PFSK-1 (cell line): ENCODE results near the gene CYTH1.

Experiments
- POLR2AphosphoS5 ChIP-seq: IDR thresholded peaks from 2 replicates; pipeline ENCODE4 v1.6.1; 2012; ENCODE audit warnings: low read depth, mild to moderate bottlenecking, control low read depth, low read length, moderate library complexity
- TAF1 ChIP-seq: IDR thresholded peaks from 2 replicates; pipeline ENCODE4 v1.6.1; 2012; ENCODE audit warnings: low read length, control low read depth, borderline replicate concordance; ENCODE audit not compliant: insufficient read depth
- TF ChIP-seq, protein P1 (sequence below), 2 experiments: IDR thresholded peaks; 2 replicates each; pipeline versions ENCODE4 v1.6.1 to v1.8.0; 2011 to 2012; ENCODE audit warnings: low read depth in 2 of 2, low read length in 2 of 2, control low read depth in 1 of 2, inconsistent platforms in 1 of 2, mild to moderate bottlenecking in 1 of 2, moderate library complexity in 1 of 2; ENCODE audit not compliant: insufficient read depth in 1 of 2

DNA sequence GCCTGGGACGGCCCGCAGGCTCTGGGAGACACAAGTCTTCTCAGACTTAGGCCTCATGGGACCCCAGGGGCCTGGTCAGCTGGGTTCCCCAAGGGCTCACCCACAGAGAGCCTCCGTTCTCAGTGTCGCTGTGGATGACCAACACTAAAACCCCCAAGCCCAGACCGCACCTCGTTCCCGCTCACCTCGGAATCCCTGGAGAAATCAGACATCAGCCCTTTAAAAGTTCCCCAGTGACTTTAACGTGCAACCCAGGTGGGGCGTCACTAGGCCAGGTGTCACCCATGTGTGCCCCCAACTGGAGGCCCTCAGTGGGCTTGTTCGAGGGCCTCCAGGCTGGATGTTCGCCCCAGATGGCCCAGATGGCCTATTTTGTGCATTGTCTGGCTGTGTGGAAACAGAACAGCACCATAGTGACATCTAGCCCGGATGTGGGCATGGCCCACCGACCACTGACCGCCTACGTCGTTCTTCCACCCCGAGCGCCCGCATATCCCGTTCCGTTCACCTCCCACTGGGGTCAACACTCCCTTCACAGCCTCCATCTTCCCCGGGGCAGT lies 152.6 kb downstream of the CYTH1 start:
- TF ChIP-seq, protein P1, sequence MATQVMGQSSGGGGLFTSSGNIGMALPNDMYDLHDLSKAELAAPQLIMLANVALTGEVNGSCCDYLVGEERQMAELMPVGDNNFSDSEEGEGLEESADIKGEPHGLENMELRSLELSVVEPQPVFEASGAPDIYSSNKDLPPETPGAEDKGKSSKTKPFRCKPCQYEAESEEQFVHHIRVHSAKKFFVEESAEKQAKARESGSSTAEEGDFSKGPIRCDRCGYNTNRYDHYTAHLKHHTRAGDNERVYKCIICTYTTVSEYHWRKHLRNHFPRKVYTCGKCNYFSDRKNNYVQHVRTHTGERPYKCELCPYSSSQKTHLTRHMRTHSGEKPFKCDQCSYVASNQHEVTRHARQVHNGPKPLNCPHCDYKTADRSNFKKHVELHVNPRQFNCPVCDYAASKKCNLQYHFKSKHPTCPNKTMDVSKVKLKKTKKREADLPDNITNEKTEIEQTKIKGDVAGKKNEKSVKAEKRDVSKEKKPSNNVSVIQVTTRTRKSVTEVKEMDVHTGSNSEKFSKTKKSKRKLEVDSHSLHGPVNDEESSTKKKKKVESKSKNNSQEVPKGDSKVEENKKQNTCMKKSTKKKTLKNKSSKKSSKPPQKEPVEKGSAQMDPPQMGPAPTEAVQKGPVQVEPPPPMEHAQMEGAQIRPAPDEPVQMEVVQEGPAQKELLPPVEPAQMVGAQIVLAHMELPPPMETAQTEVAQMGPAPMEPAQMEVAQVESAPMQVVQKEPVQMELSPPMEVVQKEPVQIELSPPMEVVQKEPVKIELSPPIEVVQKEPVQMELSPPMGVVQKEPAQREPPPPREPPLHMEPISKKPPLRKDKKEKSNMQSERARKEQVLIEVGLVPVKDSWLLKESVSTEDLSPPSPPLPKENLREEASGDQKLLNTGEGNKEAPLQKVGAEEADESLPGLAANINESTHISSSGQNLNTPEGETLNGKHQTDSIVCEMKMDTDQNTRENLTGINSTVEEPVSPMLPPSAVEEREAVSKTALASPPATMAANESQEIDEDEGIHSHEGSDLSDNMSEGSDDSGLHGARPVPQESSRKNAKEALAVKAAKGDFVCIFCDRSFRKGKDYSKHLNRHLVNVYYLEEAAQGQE (IDR thresholded peaks at IDR 0.05; ENCODE audit: insufficient read depth in 1 of 2, low read depth in 2 of 2, low read length in 2 of 2), result no peak
- no peak for TF ChIP-seq POLR2AphosphoS5
- no peak for TF ChIP-seq TAF1
